IMR-90 (cell line): ENCODE data around the gene DLL4. TPM values are rescaled to one million over a fixed set of nuclear protein-coding genes. Genes with fewer than 3 reads are reported as not detected.

Experiments
- ATAC-seq: fragments of 200-7000 bp; cut with Tn5 transposase; 2 replicates; pipeline ENCODE4 v1.9.1; 2020; ENCODE audit warnings: low read depth, mild to moderate bottlenecking, moderate library complexity
- BruUV-seq: library from RNA; stranded (reverse); fragments of 400-500 nt; replicated peaks from 2 replicates; lab custom pipeline; 2021; lab: Mats Ljungman, UMichigan
- CTCF ChIA-PET: fragments of 300-600 bp; formaldehyde crosslinking; extraction: SDS; loops from one replicate; lab custom pipeline; 2021; ENCODE audit warnings: antibody characterized with exemption; lab: Yijun Ruan, JAX
- POLR2A ChIA-PET: fragments of 300-600 bp; sonication (Branson Sonifier 250); formaldehyde crosslinking; loops from one replicate; lab custom pipeline; 2022; ENCODE audit warnings: antibody characterized with exemption; ENCODE audit not compliant: unreplicated experiment; lab: Charles Lee
- DNase-seq: peaks from one replicate; pipeline ENCODE4 v3.0.0; 2013
- H2AFZ ChIP-seq: replicated peaks from 2 replicates; pipeline ENCODE3; 2013; ENCODE audit warnings: low read length, mild to moderate bottlenecking; ENCODE audit not compliant: poor library complexity
- H2AK5ac ChIP-seq: 2 replicates; pipeline ENCODE4 v1.6.1; 2013; ENCODE audit warnings: low read depth, low read length, inconsistent platforms
- H2AK9ac ChIP-seq: replicated peaks from 2 replicates; pipeline ENCODE3; 2013; ENCODE audit warnings: mild to moderate bottlenecking, low read depth, low read length, moderate library complexity; ENCODE audit not compliant: poor library complexity
- H2BK120ac ChIP-seq: 2 replicates; pipeline ENCODE4 v1.6.1; 2013; ENCODE audit warnings: low read depth, low read length, inconsistent platforms
- H2BK15ac ChIP-seq: 3 replicates; pipeline ENCODE4 v1.6.1; 2013; ENCODE audit warnings: low read depth, low read length, inconsistent platforms
- H2BK20ac ChIP-seq: 2 replicates; pipeline ENCODE4 v1.6.1; 2013; ENCODE audit warnings: low read depth, mild to moderate bottlenecking, inconsistent platforms, low read length, moderate library complexity
- H2BK5ac ChIP-seq: 2 replicates; pipeline ENCODE4 v1.6.1; 2013; ENCODE audit warnings: mild to moderate bottlenecking, low read depth, low read length, inconsistent platforms; ENCODE audit not compliant: poor library complexity, severe bottlenecking
- H3K14ac ChIP-seq: replicated peaks from 2 replicates; pipeline ENCODE4 v1.6.1; 2013; ENCODE audit warnings: low read depth, low read length, inconsistent platforms
- H3K18ac ChIP-seq: 2 replicates; pipeline ENCODE4 v1.6.1; 2013; ENCODE audit warnings: low read depth, low read length, control low read depth
- H3K23ac ChIP-seq: 2 replicates; pipeline ENCODE4 v1.6.1; 2013; ENCODE audit warnings: low read depth, low read length, inconsistent platforms
- H3K27ac ChIP-seq: 2 replicates; pipeline ENCODE4 v1.5.1; 2013; ENCODE audit warnings: mild to moderate bottlenecking, control low read depth, low read length; ENCODE audit not compliant: insufficient read depth
- H3K27me3 ChIP-seq: 2 replicates; pipeline ENCODE4 v1.6.1; 2013; ENCODE audit warnings: low read length; ENCODE audit not compliant: control insufficient read depth, insufficient read depth
- H3K36me3 ChIP-seq: 2 replicates; pipeline ENCODE4 v1.6.1; 2013; ENCODE audit warnings: low read length, mixed read lengths; ENCODE audit not compliant: control insufficient read depth, insufficient read depth
- H3K4ac ChIP-seq: 2 replicates; pipeline ENCODE4 v1.6.1; 2013; ENCODE audit warnings: low read depth, low read length, inconsistent platforms
- H3K4me1 ChIP-seq: 2 replicates; pipeline ENCODE4 v1.6.1; 2013; ENCODE audit warnings: low read length, mixed read lengths; ENCODE audit not compliant: control insufficient read depth, insufficient read depth
- H3K4me2 ChIP-seq: 2 replicates; pipeline ENCODE4 v1.6.1; 2013; ENCODE audit warnings: low read depth, mild to moderate bottlenecking, control low read depth, low read length, moderate library complexity
- H3K4me3 ChIP-seq: 2 replicates; pipeline ENCODE4 v1.5.1; 2013; ENCODE audit warnings: low read depth, mild to moderate bottlenecking, control low read depth, low read length, moderate library complexity; ENCODE audit not compliant: insufficient read depth
- H3K56ac ChIP-seq: 2 replicates; pipeline ENCODE4 v1.6.1; 2013; ENCODE audit warnings: low read length, inconsistent platforms; ENCODE audit not compliant: insufficient read depth; ENCODE audit errors: extremely low read depth
- H3K79me1 ChIP-seq, 2 experiments: 2 replicates each; pipeline ENCODE4 v1.6.1; 2013; ENCODE audit warnings: low read length in 2 of 2, inconsistent platforms in 1 of 2, low read depth in 1 of 2
- H3K9ac ChIP-seq: 2 replicates; pipeline ENCODE4 v1.6.1; 2013; ENCODE audit warnings: low read depth, low read length, control low read depth
- H3K9me1 ChIP-seq: 2 replicates; pipeline ENCODE4 v1.6.1; 2013; ENCODE audit warnings: low read length, inconsistent platforms; ENCODE audit not compliant: insufficient read depth
- H3K9me3 ChIP-seq: 2 replicates; pipeline ENCODE4 v1.6.1; 2013; ENCODE audit warnings: low read length; ENCODE audit not compliant: control insufficient read depth, insufficient read depth
- H4K20me1 ChIP-seq: 2 replicates; pipeline ENCODE4 v1.6.1; 2013; ENCODE audit warnings: low read length, inconsistent platforms; ENCODE audit not compliant: insufficient read depth
- H4K5ac ChIP-seq: 2 replicates; pipeline ENCODE4 v1.6.1; 2013; ENCODE audit warnings: mild to moderate bottlenecking, low read depth, low read length, control low read depth
- H4K8ac ChIP-seq, 2 experiments: 2 replicates each; pipeline ENCODE4 v1.6.1; 2013; ENCODE audit warnings: low read depth in 2 of 2, low read length in 2 of 2, control low read depth in 1 of 2, inconsistent platforms in 1 of 2
- H4K91ac ChIP-seq: 2 replicates; pipeline ENCODE4 v1.6.1; 2013; ENCODE audit warnings: low read depth, low read length, inconsistent platforms; ENCODE audit not compliant: insufficient read depth
- BHLHE40 ChIP-seq: fragments of 150-350 bp; IDR thresholded peaks from 2 replicates; pipeline ENCODE4 v1.6.1; 2016; ENCODE audit warnings: mild to moderate bottlenecking, low read depth, low read length
- CEBPB ChIP-seq: IDR thresholded peaks from 2 replicates; pipeline ENCODE4 v1.6.1; 2012; ENCODE audit warnings: low read depth, low read length, improper control_type of control experiment
- CHD1 ChIP-seq: IDR thresholded peaks from 2 replicates; pipeline ENCODE4 v1.6.1; 2012; ENCODE audit warnings: low read depth, low read length, improper control_type of control experiment
- CTCF ChIP-seq: conservative IDR thresholded peaks from 2 replicates; pipeline ENCODE4 v1.5.1; 2012; ENCODE audit warnings: mild to moderate bottlenecking, low read depth, low read length, improper control_type of control experiment
- MAFK ChIP-seq: IDR thresholded peaks from 2 replicates; pipeline ENCODE4 v1.6.1; 2012; ENCODE audit warnings: low read depth, low read length, improper control_type of control experiment
- MAZ ChIP-seq: IDR thresholded peaks from 2 replicates; pipeline ENCODE4 v1.6.1; 2012; ENCODE audit warnings: low read depth, mild to moderate bottlenecking, low read length, improper control_type of control experiment, moderate library complexity, borderline replicate concordance
- MXI1 ChIP-seq: IDR thresholded peaks from 2 replicates; pipeline ENCODE4 v1.6.1; 2012; ENCODE audit warnings: low read depth, mild to moderate bottlenecking, low read length, moderate library complexity, borderline replicate concordance
- NFE2L2 ChIP-seq: fragments of 150-350 bp; IDR thresholded peaks from 2 replicates; pipeline ENCODE4 v1.6.1; 2016; ENCODE audit warnings: low read depth, mild to moderate bottlenecking, low read length
- POLR2A ChIP-seq: IDR thresholded peaks from 2 replicates; pipeline ENCODE4 v1.6.1; 2012; ENCODE audit warnings: mild to moderate bottlenecking, low read depth, low read length
- RAD21 ChIP-seq: IDR thresholded peaks from 2 replicates; pipeline ENCODE4 v1.6.1; 2012; ENCODE audit warnings: low read length, improper control_type of control experiment
- SMC3 ChIP-seq: fragments of 150-350 bp; IDR thresholded peaks from 2 replicates; pipeline ENCODE4 v1.6.1; 2016; ENCODE audit warnings: low read depth, mild to moderate bottlenecking, antibody characterized with exemption, low read length, moderate library complexity
- WGBS, 2 experiments: methylation state at CpG; one replicate each; pipeline versions ENCODE4 v1.1.5 to v1.1.7; 2013; ENCODE audit warnings: missing lambda C conversion rate in 2 of 2; ENCODE audit not compliant: insufficient read length in 1 of 2; ENCODE audit errors: extremely low coverage in 2 of 2; 5-methylcytosine and 5-hydroxymethylcytosine counted together
- dilution Hi-C: fragments of 300-500 bp; cut with HindIII; formaldehyde crosslinking; loops from one replicate; pipeline ENCODE4 v1.14.3; 2018; ENCODE audit warnings: low sequenced_read_pairs; ENCODE audit not compliant: unreplicated experiment
- in situ Hi-C: fragments of 300-500 bp; cut with MboI; formaldehyde crosslinking; loops from 3 replicates; pipeline ENCODE4 v1.14.3; 2019; ENCODE audit warnings: low sequenced_read_pairs, inconsistent platforms, mixed read lengths
- intact Hi-C: fragments of 100-400 bp; cut with micrococcal nuclease; formaldehyde crosslinking; loops from 2 replicates; pipeline ENCODE4 v1.10.0; 2022
- polyA plus RNA-seq, 3 experiments: library from polyadenylated mRNA; depleted of rRNA; stranded (reverse); fragments of >200 nt; gene quantifications; 2 replicates each; pipeline ENCODE4 v1.2.3, GENCODE V29; 2012; ENCODE audit warnings: low replicate concordance in 1 of 3
- total RNA-seq: library from RNA; depleted of rRNA; stranded (reverse); fragments of >200 nt; gene quantifications from 2 replicates; pipeline ENCODE4 v1.2.3, GENCODE V29; 2012
- TF ChIP-seq, protein P1 (sequence below): fragments of 150-350 bp; IDR thresholded peaks from 2 replicates; pipeline ENCODE4 v1.6.1; 2017; ENCODE audit warnings: mild to moderate bottlenecking, antibody characterized with exemption, low read length, low read depth

The DLL4 gene
- total and polyA plus RNA-seq, 2 of the 4 experiments (the other 2 are of a cell fraction): 1.8 to 3.4 TPM

- TF ChIP-seq CEBPB: no peak
These were observed 28.0 kb downstream of the DLL4 start (continued) for GRCh38 chr15:40957041-40957555.

GRCh38 chr15:40957581-40958051 lies 28.5 kb downstream of the DLL4 start:
- Histone ChIP-seq H3K14ac (peak overlapping the region; percentile 82; the same call in 1 of the 2 replicates), H3K9me3 (no peaks in the 10 kb centered on the region), H3K79me1 (peaks cover 15 to 51% of the 10 kb centered on the region in 2 experiments), H3K27me3 (no peaks in the 10 kb centered on the region), H3K9ac (no peak overlapping the region), H3K36me3 (peaks cover 28% of the 10 kb centered on the region), H2AK9ac (peak overlapping the region; percentile 68), H3K4me1 (peaks cover 26% of the 10 kb centered on the region), H3K4me2 (no peak overlapping the region), H2BK20ac (no peak overlapping the region), H2BK5ac (peak overlapping the region; percentile 51), H3K27ac (no peak overlapping the region), H4K20me1 (peaks cover 55% of the 10 kb centered on the region), H3K9me1 (peaks cover 28% of the 10 kb centered on the region), H3K56ac (no peak overlapping the region), H4K91ac (no peak overlapping the region), H4K8ac (peak overlapping the region in 1 of 2 experiments; percentile 62; a peak in 2 of 4 replicates), H2BK120ac (no peak overlapping the region; the same call in 1 of the 2 replicates), H3K4me3 (no peak overlapping the region), H3K18ac (no peak overlapping the region), H3K23ac (peak overlapping the region; percentile 7; the same call in 1 of the 2 replicates), H2BK15ac (no peak overlapping the region), H4K5ac (no peak overlapping the region), H3K4ac (peak overlapping the region; percentile 50; the same call in 1 of the 2 replicates), H2AK5ac (peak overlapping the region; percentile 62; the same call in 1 of the 2 replicates), H2AFZ (peak overlapping the region; percentile 60)
- intact Hi-C loops (no loop called here), in situ Hi-C loops (no loop called here), dilution Hi-C loops (no loop called here)
- BruUV-seq: no TSS peak
- DNase-seq: no peak
- WGBS, 2 experiments: 83% methylated on average over 2 of the region's 9 CpGs; no CpG with 5 or more reads in 1 of the 2 experiments
- no peak for ATAC-seq
- ChIA-PET CTCF (interaction anchor here (1.9 kb wide), 1 partner anchor 61 kb away, joined by 4 read pairs; no protein-coding TSS in a partner anchor), POLR2A (interaction anchor here (1.3 kb wide), 1 partner anchor 62 kb away, joined by 3 read pairs; no protein-coding TSS in a partner anchor)
- TF ChIP-seq MAZ: no peak
- TF ChIP-seq MAFK: no peak
- no peak for TF ChIP-seq POLR2A
- TF ChIP-seq CEBPB: no peak
- no peak for TF ChIP-seq MXI1
- no peak for TF ChIP-seq CHD1
- no peak for TF ChIP-seq CTCF
- no peak for TF ChIP-seq RAD21
- no peak for TF ChIP-seq NFE2L2
- TF ChIP-seq BHLHE40: no peak
- no peak for TF ChIP-seq SMC3
- TF ChIP-seq, protein P1, sequence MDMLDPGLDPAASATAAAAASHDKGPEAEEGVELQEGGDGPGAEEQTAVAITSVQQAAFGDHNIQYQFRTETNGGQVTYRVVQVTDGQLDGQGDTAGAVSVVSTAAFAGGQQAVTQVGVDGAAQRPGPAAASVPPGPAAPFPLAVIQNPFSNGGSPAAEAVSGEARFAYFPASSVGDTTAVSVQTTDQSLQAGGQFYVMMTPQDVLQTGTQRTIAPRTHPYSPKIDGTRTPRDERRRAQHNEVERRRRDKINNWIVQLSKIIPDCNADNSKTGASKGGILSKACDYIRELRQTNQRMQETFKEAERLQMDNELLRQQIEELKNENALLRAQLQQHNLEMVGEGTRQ: no peak
